NCI-H748 treated with DMSO at 0.1 percent for 48 hours (cell line): ENCODE results near the gene PRRG3.
A peak's percentile ranks its signal among the peaks of the same experiment; 100 is the strongest.
"Not testable (repeated sequence)": the region's sequence is repeated elsewhere in the genome, so short reads cannot be mapped to it uniquely, and the experiment has no call there.

Experiments
- DNase-seq: peaks from one replicate; lab custom pipeline; 2025; lab: John Stamatoyannopoulos, UW

Gene PRRG3

DNA sequence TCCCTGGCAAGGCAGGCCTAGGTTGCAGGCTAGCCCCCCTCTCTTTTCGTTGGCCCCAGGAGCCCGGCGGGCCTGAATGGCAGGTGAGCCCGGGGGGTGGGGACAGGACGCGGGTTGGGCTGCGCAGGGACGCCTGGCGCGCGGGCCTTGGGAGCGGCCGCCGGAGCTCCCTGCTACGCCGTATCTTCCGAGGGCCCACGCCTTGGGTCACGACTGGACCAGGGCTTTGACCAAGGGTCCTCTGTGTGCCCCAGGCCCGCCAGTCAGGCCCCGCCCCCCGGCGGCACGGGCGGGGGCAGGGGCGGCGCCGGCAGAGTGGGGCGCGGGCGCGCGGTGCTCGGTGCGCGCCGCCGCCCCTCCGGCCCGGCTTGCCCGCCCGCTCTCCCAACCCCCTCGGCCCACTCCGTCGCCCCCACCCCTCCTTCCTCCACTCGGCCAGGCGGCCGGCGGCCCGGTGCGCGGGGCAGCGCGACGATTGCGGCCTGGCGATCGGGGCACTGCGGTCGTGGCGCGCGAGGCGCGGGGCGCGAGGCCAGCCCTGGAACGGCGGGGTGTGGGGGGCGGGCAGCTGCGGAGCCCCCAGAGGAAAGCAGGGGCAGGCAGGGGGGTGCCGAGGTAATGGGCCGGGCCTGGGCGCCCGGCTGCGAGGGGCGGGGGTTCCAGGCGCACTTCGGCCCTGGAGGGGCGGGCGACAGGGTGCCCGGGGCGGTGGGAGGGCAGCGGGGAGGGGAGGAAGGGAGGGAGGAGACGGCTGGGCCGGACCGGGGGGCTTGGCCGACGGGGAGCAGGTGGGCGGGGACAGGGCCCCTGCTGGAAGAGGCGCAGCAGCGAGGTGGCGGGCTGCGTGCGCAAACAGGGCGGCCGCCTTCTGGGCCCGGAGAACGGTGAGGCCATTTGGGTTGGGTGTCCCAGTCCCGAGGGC, at the start of gene PRRG3:
PRRG3 (plus strand) TSS at position 798 of the 922 bp plus-strand sequence. CDS start 3,357 bp downstream, outside the sequence.
- DNase-seq: no peak

DNA sequence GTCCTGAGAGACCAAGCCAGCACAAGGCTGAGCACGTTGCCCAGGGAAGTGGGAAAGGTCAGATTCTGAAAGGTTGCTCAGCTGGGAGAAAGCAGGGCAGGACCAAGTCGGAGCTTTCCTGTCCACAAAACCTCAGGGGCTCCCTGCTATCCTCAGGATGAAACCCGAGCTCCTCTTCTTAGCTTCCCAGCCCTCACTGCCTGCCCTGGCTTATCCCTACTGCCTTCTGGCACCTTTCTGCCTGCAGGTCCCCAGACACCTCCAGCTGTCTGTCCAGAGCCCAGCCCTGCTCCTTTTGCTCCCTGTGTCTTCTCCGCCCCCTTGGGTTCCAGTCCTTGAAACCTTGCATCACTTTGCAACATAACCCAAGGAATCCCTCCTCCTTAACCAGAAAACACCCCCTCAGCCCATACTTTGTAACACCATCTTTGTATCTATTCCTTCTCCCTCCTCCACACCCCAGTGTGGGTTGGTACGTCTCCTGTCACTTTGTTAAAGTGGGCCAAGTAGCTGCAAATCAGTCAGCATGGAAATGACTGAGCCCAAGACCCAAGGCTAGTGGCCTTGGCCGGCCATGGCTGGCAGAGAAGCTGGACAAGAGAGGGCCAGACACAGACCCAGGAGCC, 20.0 kb upstream of the PRRG3 start:
- no peak for DNase-seq

DNA sequence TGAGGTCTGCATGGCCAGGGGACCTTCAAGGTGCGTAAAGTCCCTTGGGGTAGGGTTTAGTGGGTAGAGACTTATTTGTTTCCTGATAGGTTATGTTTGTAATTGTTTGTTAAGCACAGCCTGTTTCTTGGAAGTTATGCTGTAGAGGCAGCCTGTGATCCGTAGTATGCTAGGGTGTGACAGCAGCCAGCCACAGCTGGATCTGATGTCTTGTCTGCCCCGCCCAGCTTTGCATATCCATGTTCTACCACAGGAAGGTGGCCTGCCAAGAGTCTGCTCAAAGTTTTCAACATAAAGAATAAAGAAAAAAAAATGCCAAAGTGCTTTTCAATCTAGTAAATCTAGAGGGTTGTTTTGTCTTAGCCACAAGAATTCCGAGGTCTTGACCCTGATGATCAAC, 19.1 kb upstream of the PRRG3 start:
- DNase-seq: no peak

DNA sequence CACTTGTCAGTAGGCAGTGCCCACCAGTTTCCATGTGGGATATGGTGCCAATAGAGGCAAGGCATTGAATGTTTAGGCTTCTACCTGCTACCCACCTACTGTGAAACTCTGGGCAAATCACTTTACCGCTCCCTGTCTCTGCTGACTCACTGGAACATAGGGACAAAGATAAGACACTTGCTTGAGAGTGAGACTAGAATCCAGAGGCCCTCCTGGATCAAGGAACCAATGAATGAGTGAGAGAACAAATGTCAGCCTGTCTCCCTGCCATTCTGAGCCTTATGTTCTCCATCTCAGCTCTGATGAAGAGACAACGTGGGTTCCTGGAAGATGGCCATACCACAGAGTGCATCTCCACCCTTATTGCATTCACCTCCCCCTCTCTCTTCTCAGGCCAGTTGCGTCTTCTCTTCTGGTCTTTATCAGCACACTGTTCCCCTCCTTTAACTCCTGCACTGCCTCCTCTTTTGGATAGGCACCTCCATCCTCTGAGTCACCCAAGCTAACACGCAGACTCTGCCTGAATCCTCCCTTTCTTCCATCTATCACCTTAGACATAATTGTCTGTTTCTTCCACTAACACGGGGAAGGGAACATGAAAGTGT, 15.4 kb upstream of the PRRG3 start:
- no peak for DNase-seq

DNA sequence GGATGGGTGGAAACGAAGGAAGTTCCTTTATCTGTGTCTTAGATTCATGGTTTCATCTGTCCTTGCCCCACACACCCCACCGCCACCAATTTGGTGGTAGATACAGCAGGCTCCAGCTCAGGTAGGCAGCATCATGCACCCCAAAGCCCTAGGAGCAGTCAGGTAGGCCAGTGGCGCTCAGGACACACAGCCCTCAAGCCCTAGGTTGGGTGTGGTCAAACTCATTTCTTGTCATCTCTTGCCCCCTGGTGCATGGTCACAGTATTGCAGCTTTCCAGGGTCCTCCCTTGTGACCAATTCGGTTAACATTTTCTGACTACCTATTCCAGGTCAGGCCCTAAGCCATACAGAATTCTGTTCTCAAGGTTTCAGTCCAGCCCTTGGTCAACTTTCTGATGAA, 14.5 kb upstream of the PRRG3 start:
- DNase-seq: peak; percentile 2

DNA sequence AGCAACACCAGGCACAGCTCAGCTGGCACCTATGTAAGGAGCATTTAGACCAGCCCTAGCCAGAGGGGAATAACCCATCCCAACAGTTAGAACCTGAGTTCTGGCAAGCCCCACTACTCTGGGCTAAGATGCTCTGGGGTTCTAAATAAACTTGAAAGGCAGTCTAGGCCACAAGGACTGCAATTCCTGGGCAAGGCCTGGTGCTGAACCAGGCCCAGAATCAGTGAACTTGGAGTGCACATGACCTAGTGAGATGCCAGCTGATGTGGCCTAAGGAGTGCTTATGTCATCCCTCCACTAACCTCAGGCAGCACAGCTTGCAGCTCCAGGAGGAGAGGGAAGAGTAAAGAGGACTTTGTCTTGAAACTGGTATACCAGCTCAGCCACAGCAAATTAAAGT, 7.6 kb upstream of the PRRG3 start:
- no peak for DNase-seq

DNA sequence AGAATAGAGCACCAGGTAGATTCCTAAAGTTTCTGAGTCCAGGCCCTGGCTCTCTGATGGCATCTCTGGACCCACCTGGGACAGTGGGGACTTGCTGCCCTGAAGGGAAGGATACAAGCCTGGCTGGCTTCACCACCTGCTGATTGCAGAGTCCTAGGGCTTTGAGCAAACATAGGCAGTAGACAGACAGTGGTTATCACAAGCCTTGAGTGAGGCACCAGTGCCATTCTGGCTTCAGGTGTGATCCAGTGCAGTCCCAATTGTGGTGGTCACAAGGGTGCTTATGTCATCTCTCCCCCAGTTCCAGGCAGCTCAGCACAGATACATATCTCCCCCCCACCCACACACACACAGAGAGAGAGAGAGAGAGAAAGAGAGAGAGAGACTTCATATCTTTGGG, 6.6 kb upstream of the PRRG3 start:
- DNase-seq: no peak

DNA sequence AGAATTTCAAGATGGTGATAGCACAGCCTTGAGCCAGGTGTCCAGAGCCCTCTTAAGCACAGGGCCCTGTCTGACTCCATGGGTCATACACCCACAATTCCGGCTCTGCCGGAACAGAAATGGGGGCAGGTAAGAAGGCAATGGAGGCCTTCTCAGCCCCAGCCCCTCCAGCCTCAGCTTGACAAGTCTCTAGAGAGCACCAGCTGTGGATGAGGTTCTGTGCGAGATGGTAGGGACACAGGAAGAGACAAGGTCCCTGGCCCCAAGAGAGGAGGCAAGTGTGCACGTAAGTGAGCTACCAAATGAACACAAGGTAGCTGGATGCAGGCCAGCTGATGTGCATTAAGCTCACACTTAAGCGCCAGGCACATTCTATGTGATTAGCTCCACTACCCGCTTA, 2.4 kb upstream of the PRRG3 start:
- DNase-seq: no peak

DNA sequence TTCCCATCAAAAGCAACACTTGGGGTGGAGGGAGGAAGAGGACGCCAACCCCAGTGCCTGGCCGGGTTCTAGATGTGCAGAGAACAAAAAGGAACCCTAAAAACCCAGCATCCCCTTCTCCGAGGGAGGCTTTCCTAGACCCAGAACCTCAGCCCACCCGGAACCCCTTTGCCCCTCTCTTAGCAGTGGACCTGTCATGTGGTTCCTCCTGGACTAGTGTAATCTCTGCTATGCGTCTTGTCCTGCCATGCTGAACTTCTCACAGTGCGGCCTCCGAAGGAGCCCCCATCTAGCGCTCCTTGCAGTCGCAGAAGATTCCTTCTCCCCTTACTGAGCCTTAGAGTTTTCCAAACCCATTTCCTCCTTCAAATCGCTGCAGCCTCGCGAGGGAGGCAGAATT, 1.1 kb upstream of the PRRG3 start:
- no peak for DNase-seq

DNA sequence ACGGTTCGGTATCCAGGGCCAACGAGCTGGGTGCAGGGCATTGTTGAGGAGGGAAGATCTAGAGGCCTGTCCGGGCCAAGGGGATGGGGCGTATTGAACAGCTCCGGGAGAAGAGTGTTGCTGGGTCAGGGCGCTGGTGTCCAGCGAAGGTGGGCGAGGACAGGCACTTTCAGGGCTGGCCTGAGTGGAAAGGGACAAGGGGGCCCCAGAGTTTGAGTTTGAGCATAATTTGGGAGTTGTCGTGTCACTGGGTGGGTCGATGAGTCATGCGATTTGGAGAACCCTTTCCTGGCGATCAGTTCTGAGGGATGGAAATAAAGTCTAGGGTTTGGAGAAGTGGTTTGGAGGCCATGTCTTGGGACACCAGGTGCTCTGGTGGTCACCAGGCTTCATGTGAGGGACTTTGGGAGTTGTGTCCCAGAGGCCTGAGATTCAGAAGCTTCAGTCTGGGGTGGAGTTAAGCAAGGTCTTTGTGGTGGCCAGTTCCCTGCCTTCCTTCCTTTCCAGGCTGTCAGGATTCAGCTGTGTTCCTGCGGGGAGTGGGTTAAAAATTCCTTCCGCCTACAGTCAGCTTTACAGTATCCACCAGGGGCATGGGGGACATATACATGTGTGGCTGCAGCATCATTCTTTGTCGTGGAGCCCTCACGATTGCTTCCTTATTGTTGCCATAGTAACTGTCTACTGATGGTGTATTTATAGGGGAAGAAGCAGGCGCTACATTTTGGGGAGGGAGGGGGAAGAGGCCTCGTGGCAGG, 504 bp downstream of the PRRG3 start:
- DNase-seq: no peak

DNA sequence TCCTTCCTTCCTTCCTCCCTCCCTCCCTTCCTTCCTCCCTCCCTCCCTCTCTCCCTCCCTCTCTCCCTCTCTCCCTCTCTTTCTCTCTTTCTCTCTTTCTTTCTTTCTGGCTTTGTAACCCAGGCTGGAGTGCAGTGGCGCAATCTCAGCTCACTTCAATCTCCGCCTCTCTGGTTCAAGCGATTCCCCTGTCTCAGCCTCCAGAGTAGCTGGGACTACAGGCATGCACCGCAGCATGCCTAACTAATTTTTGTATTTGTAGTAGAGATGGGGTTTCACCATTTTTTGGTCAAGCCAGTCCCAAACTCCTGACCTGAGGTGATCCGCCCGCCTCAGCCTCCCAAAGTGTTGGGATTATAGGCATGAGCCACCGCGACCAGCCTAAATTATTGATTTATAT, 1.8 kb downstream of the PRRG3 start:
- not testable (repeated sequence) for DNase-seq

DNA sequence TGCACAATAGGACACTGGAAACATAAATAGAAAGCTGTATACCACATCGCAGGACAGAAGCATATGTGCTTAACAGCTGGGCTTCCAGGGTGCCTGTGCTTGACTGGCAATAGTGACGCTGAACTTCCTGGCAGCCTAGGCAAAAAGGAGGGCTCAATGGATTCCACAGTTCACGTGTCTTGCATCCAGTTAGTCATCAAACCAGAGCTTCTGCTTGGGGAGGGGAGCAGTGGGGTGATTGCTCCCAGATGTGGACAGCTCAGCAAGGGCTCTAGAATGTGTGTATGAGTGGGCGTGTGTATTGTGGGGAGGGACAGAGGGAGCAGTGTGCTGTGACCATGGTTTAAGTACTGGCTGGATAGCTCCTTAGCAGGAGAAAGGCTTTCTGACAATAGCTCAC, 2.3 kb downstream of the PRRG3 start:
- DNase-seq: no peak

DNA sequence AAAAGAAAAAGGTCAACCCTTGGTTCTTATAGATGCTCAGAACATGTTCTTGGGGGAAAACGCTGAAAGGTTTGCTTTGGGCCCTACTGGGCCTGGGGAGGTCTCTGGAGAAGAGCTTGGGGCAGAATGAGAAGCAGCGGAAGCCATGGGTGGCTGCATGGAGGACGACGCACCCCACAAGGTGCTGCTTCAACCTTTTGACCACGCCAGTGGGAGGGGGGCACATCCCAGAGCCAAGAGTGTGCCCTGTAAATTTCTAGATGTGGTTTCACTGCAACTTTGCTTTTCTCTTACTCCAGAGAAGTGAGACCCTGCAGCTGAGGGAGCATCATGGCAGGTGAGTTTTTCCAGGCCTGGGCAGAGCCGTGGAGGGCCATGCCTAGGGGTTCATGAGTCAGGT, 3.2 kb downstream of the PRRG3 start:
- DNase-seq: no peak

DNA sequence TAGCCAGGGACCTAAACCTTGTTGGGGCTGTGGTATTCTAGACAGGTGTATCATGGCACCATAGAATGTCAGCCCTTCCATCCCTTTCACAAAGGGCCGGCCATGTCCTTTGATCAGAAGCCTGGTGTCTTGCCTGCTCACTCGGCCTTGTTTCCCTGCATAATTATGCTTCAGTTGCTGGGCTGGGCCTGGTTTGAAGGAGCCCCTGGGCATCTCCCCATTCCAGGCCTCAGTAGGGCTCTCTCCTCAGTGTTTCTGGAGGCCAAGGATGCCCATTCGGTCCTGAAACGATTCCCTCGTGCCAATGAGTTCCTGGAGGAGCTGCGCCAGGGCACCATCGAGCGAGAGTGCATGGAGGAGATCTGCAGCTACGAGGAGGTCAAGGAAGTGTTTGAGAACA, 4.5 kb downstream of the PRRG3 start:
- DNase-seq: no peak

DNA sequence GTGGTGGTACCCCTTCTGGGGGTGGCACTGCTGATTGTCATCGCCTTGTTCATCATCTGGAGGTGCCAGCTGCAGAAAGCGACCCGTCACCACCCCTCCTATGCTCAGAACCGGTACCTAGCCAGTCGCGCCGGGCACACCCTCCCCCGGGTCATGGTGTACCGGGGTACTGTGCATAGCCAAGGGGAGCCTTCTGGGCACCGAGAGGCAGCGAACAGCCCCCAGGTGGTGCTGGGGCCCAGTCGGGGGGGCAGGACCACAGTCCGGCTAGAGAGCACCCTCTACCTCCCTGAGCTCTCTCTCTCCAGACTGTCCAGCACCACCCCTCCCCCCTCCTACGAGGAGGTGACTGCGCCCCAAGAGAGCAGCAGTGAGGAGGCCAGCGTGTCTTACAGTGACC, 5.3 kb downstream of the PRRG3 start:
- DNase-seq: no peak

DNA sequence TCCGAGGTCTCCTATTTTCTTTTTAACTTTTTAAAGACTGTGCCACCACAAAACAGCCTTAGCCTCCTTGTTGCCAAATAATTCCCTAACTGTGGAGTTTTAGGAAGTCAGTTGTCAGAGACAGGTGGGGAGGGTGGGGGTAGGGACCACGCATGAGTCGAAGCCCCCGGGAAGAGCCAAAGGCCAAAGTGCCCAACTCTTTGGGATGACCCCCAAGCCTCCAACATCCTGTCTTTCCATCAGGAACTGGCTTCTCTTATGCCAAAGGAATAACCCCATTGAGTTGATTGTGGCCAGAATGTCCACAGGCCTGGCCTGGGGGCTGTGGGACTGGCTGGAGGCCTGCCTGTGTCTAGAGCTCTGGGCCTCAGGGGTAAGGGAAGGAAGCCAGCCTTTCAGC, 5.8 kb downstream of the PRRG3 start:
- no peak for DNase-seq

DNA sequence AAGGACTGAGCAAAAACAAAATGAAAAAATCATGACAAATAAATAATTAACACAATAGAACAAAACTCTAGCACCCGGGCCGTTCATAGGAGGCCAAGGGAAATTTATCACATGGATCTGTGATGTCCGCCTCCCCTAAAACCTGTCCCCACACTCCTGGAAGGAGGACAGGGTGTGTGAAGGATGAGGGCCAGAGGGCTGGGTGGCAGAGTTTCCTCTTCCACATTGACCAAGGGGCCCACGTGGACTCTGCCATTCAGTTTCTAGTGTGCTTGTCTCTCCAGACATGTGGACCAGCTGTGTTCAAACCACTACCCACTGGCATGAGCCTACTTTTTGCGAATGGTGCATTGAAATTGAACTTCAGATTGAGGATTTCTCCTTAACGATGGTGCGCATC, 6.3 kb downstream of the PRRG3 start:
- DNase-seq: no peak

DNA sequence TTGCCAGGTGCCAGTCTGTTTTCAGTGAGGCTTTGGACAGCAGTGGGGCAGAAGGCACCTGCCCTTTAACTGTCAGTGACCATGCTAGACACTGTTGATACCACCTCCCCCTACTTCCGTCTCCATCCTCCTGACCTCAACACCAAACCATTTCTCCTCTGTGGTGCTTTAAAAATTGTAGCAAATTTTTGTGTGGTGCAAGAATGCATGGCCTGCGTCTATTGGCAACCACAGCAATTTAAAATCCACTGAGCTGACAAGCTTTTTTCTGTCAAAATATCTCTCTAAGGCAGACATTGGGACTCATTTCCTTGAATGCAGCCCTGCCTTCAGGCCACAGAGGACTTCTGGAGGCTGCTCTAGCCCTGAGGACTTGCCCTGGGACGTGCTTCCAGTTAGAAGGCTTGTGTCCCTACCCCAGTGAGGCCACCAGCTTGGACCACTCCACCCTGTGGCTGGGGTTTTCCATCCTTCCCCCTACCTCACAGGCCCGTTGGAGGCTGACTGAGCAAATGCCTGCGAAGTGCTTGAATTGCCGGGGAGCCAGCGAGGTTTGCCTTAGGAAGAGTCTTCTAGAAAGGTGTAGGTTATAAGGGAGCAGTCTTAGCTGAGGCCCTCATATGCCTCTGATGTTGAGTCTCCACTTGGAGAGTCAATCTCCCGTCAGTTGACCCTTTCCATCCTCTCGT, 6.9 kb downstream of the PRRG3 start:
- no peak for DNase-seq

DNA sequence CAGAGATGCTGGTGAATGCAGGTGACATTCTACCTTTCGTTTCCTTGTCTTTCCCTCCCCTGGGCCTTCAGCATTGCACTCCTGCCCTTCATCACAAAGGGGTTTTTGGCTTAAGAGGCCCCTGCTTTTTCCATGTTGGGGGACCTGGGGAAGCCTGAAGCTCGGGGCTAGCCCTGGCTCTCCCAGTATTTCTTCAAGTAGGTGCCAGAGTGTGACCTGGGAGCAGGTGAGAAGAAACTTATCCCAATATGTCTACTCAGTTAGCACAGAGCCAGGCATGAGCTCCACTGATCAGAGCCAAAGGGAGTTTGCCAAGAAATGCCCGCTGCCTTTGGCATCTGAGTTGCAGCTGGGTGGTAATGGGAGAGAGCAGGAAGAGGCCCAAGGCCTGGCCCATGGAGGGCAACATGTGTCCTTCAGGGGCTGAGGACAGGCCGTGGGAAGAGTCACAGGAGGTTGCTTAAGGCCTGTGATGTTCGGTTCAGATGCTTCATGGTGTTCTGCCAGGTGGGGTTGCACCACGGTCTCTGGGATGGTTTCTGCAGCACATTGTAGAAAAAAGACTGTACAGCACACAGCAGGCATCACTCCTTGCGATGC, 7.6 kb downstream of the PRRG3 start:
- DNase-seq: no peak

DNA sequence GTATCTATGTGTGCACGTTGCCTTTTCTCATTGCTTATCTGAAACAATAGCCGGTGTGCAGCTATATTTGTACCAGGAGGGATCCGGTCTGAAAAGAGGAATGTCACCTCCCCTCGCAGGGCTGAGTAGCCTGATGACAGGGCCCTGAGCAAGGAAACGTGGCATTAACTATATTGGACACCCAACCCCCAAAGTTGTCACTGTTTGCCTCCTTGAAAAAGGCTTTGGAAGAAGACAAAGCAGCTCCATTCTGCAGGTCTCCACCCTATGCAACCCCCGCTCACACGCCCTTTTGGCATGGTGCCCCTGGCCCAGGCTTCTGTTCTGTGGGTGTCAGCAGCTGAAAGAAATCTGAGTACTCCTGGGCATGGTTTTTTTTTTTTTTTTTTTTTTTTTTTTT, 8.2 kb downstream of the PRRG3 start:
- DNase-seq: no peak

DNA sequence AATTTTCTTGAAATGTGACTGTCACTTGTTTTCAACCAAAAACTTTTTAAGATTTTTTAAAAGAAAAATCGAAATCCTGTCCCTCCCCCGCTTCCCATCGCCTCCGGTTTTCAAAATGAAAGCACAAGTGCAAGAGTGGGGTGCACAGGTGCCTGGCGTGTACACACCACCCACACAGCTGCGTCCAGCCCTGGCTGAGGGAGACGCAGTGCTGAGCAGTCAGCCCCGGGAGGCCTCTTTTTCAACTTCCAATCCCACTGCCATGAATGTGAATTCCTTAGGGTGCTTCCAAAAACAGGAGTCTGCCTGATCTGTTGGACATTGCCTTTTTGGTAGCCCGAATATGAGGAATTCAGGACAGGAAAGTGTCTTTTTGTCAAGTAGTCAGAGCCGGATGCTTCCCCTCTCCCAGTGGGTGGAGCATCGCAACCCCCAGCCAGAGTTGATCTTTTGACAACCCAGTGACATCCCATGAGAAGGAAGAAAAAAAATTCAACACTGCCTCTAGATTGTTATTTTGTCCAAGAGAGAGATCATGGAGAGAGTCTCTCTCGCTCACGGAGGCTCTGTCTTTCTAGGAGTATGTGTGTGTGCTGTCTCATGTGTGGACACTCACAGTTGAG, 8.9 kb downstream of the PRRG3 start:
- DNase-seq: no peak
